ENCODE measurements around the gene KMT2B. TPM values are rescaled to one million over a fixed set of nuclear protein-coding genes. Genes with fewer than 3 reads are reported as not detected.
A peak's percentile ranks its signal among the peaks of the same experiment; 100 is the strongest.

The KMT2B gene
- total RNA-seq, 1 experiment from 2014 or later = 32.2 TPM

- Histone ChIP-seq H3F3A (ENCODE audit: insufficient read depth, low read depth) (peaks cover 18% of the 10 kb centered on the region; the same call in 1 of the 2 replicates), H2AFZ (no peak within 1 kb of the TSS; the same call in 1 of the 2 replicates), H3K9me2 (ENCODE audit: insufficient read depth) (no peaks in the 10 kb centered on the region), H3K4me3 (peak within 1 kb of the TSS; percentile 57; the same call in 1 of the 2 replicates), H3K9me3 (ENCODE audit: insufficient read depth, low read depth) (no peaks in the 10 kb centered on the region), H3K27ac (no peak within 1 kb of the TSS), H4K20me1 (ENCODE audit: insufficient read depth) (no peaks in the 10 kb centered on the region), H3K79me2 (ENCODE audit: low read depth) (no peaks in the 10 kb centered on the region), H3K27me3 (ENCODE audit: insufficient read depth, low read depth) (no peaks in the 10 kb centered on the region), H3K36me3 (ENCODE audit: low read depth) (no peaks in the 10 kb centered on the region), H3K4me1 (replicated peaks; ENCODE audit: insufficient read depth) (no peaks in the 10 kb centered on the region), H3K4me2 (peak within 1 kb of the TSS; percentile 35)
- ChIA-PET CTCF (no interaction called here), POLR2A (ENCODE audit: unreplicated experiment) (no interaction called here)
- TF ChIP-seq EZH2 (IDR thresholded peaks at IDR 0.05; ENCODE audit: low read depth) (no peak), CTCF (conservative IDR thresholded peaks at IDR 0.05) (no peak)
- no TSS peak for BruUV-seq (replicated peaks)
- peak; percentile 84 to 98 for DNase-seq
- intact Hi-C loops (cut with micrococcal nuclease; ENCODE audit: unreplicated experiment) = no loop called here
Measured at GRCh38 chr19:35775298-35776101, 57.7 kb downstream of the KMT2B start, which contains the start of gene ARHGAP33. TSS of gene ARHGAP33 (plus strand) at chr19:35775564. CDS start at chr19:35775659, 95 bp downstream.

GRCh38 chr19:35776102-35776788 is 58.4 kb downstream of the KMT2B start:
- no peak for DNase-seq
- Histone ChIP-seq H3K4me1 (replicated peaks; ENCODE audit: insufficient read depth) (no peaks in the 10 kb centered on the region), H3K4me2 (peak overlapping the region; percentile 35), H3K9me2 (ENCODE audit: insufficient read depth) (no peaks in the 10 kb centered on the region), H3K27me3 (ENCODE audit: insufficient read depth, low read depth) (no peaks in the 10 kb centered on the region), H3K9me3 (ENCODE audit: insufficient read depth, low read depth) (no peaks in the 10 kb centered on the region), H4K20me1 (ENCODE audit: insufficient read depth) (no peaks in the 10 kb centered on the region), H3K4me3 (peak overlapping the region; percentile 57; the same call in 1 of the 2 replicates), H3K36me3 (ENCODE audit: low read depth) (no peaks in the 10 kb centered on the region), H3K79me2 (ENCODE audit: low read depth) (no peaks in the 10 kb centered on the region), H3K27ac (no peak overlapping the region), H2AFZ (no peak overlapping the region), H3F3A (ENCODE audit: insufficient read depth, low read depth) (peaks cover 12% of the 10 kb centered on the region; the same call in 1 of the 2 replicates)
- TSS peak; percentile 17 for BruUV-seq (replicated peaks)
- intact Hi-C loops (cut with micrococcal nuclease; ENCODE audit: unreplicated experiment) = no loop called here
- TF ChIP-seq EZH2 (IDR thresholded peaks at IDR 0.05; ENCODE audit: low read depth) (no peak), CTCF (conservative IDR thresholded peaks at IDR 0.05) (no peak)
- ChIA-PET CTCF (no interaction called here), POLR2A (ENCODE audit: unreplicated experiment) (no interaction called here)

GRCh38 chr19:35777086-35777841 is 59.5 kb downstream of the KMT2B start:
- intact Hi-C loops (cut with micrococcal nuclease; ENCODE audit: unreplicated experiment) = no loop called here
- Histone ChIP-seq H3K27me3 (ENCODE audit: insufficient read depth, low read depth) (no peaks in the 10 kb centered on the region), H3K4me1 (replicated peaks; ENCODE audit: insufficient read depth) (no peaks in the 10 kb centered on the region), H3F3A (ENCODE audit: insufficient read depth, low read depth) (peaks cover 9% of the 10 kb centered on the region; the same call in 1 of the 2 replicates), H4K20me1 (ENCODE audit: insufficient read depth) (no peaks in the 10 kb centered on the region), H3K36me3 (ENCODE audit: low read depth) (no peaks in the 10 kb centered on the region), H3K4me2 (no peak overlapping the region), H2AFZ (no peak overlapping the region), H3K9me2 (ENCODE audit: insufficient read depth) (no peaks in the 10 kb centered on the region), H3K9me3 (ENCODE audit: insufficient read depth, low read depth) (no peaks in the 10 kb centered on the region), H3K27ac (no peak overlapping the region), H3K79me2 (ENCODE audit: low read depth) (no peaks in the 10 kb centered on the region), H3K4me3 (no peak overlapping the region)
- TF ChIP-seq CTCF (conservative IDR thresholded peaks at IDR 0.05) = no peak
- TF ChIP-seq EZH2 (IDR thresholded peaks at IDR 0.05; ENCODE audit: low read depth) = no peak
- BruUV-seq (replicated peaks) = no TSS peak
- CTCF ChIA-PET = no interaction called here
- POLR2A ChIA-PET (ENCODE audit: unreplicated experiment) = interaction anchor here (0.6 kb wide), 1 partner anchor 43 kb away, joined by 3 read pairs; no protein-coding TSS in a partner anchor
- no peak for DNase-seq

Measured in PC-9 (cell line).